Breast epithelium (tissue), 4 donors: ENCODE measurements around the gene SUPT4H1. TPM values are rescaled to one million over a fixed set of nuclear protein-coding genes. Genes with fewer than 3 reads are reported as not detected.
A peak's percentile ranks its signal among the peaks of the same experiment; 100 is the strongest.

Source experiments
- DNase-seq, 2 donors: peaks; one replicate each; pipeline ENCODE4 v3.0.0-alpha.2; 2019; ENCODE audit warnings: low spot score in 2 of 2
- H3K27ac ChIP-seq, 2 donors: fragments of 200-600 bp; sonication (generic) in 1 of 2; one replicate each; pipeline ENCODE4 v1.5.1; 2016 to 2019; ENCODE audit warnings: mild to moderate bottlenecking in 1 of 2
- H3K27me3 ChIP-seq, 2 donors: fragments of 200-600 bp; sonication (generic) in 1 of 2; one replicate each; pipeline versions ENCODE4 v1.5.1 to v1.6.0; 2017 to 2019; ENCODE audit warnings: control low read depth in 1 of 2, mild to moderate bottlenecking in 1 of 2
- H3K36me3 ChIP-seq: fragments of 200-600 bp; one replicate; pipeline ENCODE4 v1.5.1; 2019
- H3K4me1 ChIP-seq, 2 donors: fragments of 200-600 bp; sonication (generic); one replicate each; pipeline ENCODE4 v1.5.1; 2016 to 2019; ENCODE audit warnings: control low read depth in 1 of 2
- H3K4me3 ChIP-seq, 3 donors: fragments of 200-600 bp; sonication (generic); 1 replicate in 2 of 3; 2 replicates in 1 of 3; pipeline ENCODE4 v1.5.1; 2016 to 2019; ENCODE audit warnings: mild to moderate bottlenecking in 3 of 3, moderate library complexity in 2 of 3
- H3K9me3 ChIP-seq, 2 donors: fragments of 200-600 bp; sonication (generic) in 1 of 2; one replicate each; pipeline ENCODE4 v1.5.1; 2016 to 2019; ENCODE audit warnings: control low read depth in 1 of 2
- POLR2A ChIP-seq: fragments of 450-650 bp; IDR thresholded peaks from one replicate; pipeline ENCODE4 v1.6.1; 2016; ENCODE audit warnings: antibody characterized with exemption, mild to moderate bottlenecking, moderate library complexity
- POLR2AphosphoS5 ChIP-seq, 3 donors: sonication (generic); formaldehyde crosslinking; IDR thresholded peaks; one replicate each; pipeline ENCODE4 v1.6.1; 2017; ENCODE audit warnings: antibody characterized with exemption in 3 of 3
- intact Hi-C: fragments of 100-400 bp; cut with DNase I; formaldehyde crosslinking; loops from one replicate; pipeline ENCODE4 v1.15.1; 2023; ENCODE audit warnings: low total_unique reads
- total RNA-seq, 3 donors: library from RNA; depleted of rRNA; stranded (reverse); fragments of >200 nt; gene quantifications; one replicate each; pipeline ENCODE4 v1.1.0, GENCODE V29; 2016
- TF ChIP-seq, protein P1 (sequence below), 3 donors: fragments of 450-650 bp; IDR thresholded peaks; one replicate each; pipeline ENCODE4 v1.5.1; 2016 to 2017; ENCODE audit warnings: antibody characterized with exemption in 3 of 3, mild to moderate bottlenecking in 3 of 3, moderate library complexity in 3 of 3

Gene SUPT4H1
- total RNA-seq, 3 donors from 2014 or later: 46.4 to 61.6 (median 48.2) TPM

DNA sequence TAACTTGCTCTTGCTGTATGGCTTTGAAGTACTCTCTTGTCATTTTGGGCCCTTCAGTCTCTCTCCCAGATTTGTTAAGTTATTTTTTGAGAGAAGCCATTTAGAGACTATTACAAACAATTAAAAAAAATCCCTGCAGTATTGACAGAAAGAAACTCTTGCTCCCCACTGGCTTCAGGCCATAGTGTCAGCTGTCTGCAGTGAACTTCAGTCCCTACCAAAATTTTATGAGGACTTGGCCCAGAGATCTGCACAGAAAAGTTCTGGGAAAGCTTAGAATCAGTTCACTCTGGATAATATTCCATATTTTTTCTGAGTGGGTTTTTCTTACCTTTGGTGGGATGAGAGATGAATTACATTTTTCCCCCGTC, 30.9 kb upstream of the SUPT4H1 start:
- Histone ChIP-seq H3K4me3 (no peak overlapping the region), H3K4me1 (no peaks in the 10 kb centered on the region), H3K27ac (no peak overlapping the region), H3K27me3 (no peaks in the 10 kb centered on the region), H3K36me3 (no peaks in the 10 kb centered on the region), H3K9me3 (no peaks in the 10 kb centered on the region)
- no peak for DNase-seq
- TF ChIP-seq, protein P1, sequence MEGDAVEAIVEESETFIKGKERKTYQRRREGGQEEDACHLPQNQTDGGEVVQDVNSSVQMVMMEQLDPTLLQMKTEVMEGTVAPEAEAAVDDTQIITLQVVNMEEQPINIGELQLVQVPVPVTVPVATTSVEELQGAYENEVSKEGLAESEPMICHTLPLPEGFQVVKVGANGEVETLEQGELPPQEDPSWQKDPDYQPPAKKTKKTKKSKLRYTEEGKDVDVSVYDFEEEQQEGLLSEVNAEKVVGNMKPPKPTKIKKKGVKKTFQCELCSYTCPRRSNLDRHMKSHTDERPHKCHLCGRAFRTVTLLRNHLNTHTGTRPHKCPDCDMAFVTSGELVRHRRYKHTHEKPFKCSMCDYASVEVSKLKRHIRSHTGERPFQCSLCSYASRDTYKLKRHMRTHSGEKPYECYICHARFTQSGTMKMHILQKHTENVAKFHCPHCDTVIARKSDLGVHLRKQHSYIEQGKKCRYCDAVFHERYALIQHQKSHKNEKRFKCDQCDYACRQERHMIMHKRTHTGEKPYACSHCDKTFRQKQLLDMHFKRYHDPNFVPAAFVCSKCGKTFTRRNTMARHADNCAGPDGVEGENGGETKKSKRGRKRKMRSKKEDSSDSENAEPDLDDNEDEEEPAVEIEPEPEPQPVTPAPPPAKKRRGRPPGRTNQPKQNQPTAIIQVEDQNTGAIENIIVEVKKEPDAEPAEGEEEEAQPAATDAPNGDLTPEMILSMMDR (IDR thresholded peaks at IDR 0.05): no peak
- TF ChIP-seq POLR2A: no peak
- TF ChIP-seq POLR2AphosphoS5 (IDR thresholded peaks at IDR 0.05): no peak
- intact Hi-C loops: no loop called here

DNA sequence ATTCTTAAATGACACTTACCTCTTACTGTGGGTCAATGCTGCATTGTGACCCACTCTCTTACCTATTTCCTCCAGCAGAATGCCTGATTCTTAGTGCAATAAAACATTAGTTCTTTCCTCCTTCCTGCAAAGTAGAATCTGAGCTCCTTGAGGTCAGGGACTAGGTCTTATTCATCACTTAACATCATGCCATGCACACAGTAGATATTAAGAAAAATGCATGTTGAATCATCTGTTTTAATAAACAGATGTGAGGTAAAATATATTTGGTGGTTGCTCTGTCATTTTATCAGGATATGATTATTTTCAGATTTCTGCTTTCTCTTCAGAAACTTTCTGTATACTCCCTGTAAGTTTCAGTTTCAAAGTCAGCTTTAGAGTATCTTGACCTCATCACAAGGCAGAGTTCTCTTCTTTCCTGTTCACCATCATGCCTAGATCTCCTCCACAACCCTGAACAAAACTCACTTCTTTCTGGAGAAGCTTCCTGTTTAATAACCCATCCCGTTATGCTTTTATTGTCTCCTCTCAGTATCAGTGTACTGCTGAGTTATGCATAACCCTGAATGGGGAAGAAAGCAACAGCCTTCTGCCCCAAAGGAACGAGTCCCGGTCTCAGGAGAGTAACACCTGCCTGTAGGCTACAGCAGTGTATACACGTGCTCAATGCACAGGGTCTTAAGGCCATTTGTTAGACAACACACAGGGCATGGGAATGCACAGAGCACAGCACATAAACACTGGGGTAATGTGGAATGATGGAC, 30.3 kb upstream of the SUPT4H1 start:
- Histone ChIP-seq H3K4me3 (no peak overlapping the region), H3K27ac (no peak overlapping the region), H3K27me3 (no peaks in the 10 kb centered on the region), H3K9me3 (no peaks in the 10 kb centered on the region), H3K4me1 (no peaks in the 10 kb centered on the region), H3K36me3 (no peaks in the 10 kb centered on the region)
- DNase-seq: no peak
- TF ChIP-seq, protein P1 (IDR thresholded peaks at IDR 0.05): no peak
- TF ChIP-seq POLR2A (no peak), POLR2AphosphoS5 (IDR thresholded peaks at IDR 0.05) (no peak)
- intact Hi-C loops: no loop called here

DNA sequence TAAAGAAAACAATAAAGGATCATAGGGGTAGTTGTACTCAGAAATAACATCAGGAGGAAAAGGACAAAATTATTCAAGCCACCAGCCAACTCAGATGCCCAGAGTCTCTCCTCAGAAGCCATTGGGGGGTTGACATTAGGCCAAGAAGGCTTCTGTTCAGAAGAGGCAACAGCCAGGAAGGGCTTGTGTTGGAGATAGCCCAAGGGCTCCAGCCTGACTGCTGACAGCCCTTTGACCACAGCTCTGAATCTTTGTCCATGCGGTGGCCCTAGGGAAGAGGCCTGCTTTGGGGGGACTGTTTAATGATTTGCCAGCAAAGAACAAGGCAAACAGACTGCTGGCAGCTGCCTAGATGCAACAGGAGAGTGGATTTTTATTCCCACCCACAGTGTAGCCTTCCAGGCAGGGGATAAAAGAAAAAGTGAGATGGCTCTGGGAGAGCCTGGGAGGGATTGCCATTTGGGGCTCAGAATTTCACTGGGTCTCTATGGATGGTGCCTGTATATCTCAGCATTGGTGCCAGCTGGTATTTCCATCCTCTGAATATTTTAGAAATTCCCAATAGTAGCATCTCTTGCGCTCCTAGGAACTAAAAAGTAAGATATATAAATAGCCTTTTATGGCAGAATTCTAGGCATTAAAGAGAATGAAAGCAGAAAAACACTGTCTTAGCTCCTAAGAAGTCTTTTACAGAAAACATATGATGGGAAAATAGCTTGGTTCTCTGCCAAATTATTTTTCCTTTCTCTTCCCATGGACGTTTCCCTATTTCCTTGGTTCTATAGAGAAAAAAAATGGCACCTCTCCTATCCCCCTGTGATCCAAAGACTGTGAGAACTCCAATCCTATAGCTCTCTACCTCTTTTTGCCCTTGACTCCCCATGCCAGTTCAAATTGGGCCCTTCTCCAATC, 29.4 kb upstream of the SUPT4H1 start:
- intact Hi-C loops: no loop called here
- TF ChIP-seq POLR2AphosphoS5 (IDR thresholded peaks at IDR 0.05) (no peak), POLR2A (no peak)
- no peaks in the 10 kb centered on the region for H3K27me3 ChIP-seq
- no peaks in the 10 kb centered on the region for H3K36me3 ChIP-seq
- H3K9me3 ChIP-seq: no peaks in the 10 kb centered on the region
- no peak overlapping the region for H3K4me3 ChIP-seq
- DNase-seq: no peak
- H3K27ac ChIP-seq: peak overlapping the region in 1 of 2 donors; percentile 27
- H3K4me1 ChIP-seq: no peaks in the 10 kb centered on the region

DNA sequence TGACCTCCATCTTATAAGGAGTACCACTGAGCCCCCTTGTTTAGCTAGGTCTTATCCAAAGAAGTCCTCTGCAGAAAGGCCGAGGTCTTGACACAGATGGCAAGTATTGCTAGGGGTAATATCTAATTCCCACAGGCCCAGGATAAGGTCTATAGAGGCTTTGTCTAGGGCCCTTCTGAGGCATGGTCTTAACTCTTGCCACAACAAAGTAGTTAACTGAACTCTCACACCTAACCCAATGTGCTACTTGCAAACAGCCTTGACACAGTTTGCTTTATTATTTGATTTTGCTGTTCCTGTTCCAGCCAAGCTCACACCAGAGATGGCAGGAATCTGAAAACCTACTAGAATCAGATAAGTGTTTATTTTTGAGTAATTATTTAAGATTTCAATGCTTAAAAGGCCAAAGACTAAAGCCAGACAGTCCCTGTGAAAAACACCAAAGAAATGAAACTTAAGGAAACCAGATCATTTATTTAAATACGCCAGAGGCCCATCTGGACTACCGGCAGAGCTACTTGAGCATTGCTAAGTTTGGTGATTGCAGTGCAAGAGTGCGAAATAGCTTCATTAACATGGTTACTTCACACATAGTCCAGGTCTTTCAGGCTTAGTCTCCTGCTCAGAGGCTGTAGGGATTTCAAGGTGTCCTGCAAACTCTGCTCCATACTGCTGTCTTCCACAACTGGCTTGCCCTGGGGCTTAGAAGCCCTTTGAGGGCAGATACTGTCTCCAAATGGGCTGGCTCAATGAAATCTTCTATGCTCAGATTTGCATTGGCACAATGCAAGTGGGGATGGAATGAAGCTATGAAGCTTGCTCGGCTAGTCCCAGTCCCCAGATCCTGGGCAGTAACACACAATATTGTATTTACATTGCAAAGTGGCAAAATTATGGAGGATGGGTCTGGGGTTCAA, 28.5 kb upstream of the SUPT4H1 start:
- TF ChIP-seq POLR2AphosphoS5 (IDR thresholded peaks at IDR 0.05) (no peak), POLR2A (no peak)
- TF ChIP-seq, protein P1 (IDR thresholded peaks at IDR 0.05): no peak
- Histone ChIP-seq H3K4me3 (no peak overlapping the region), H3K27ac (no peak overlapping the region), H3K36me3 (no peaks in the 10 kb centered on the region), H3K9me3 (no peaks in the 10 kb centered on the region), H3K27me3 (no peaks in the 10 kb centered on the region), H3K4me1 (no peaks in the 10 kb centered on the region)
- DNase-seq: no peak
- intact Hi-C loops: no loop called here

DNA sequence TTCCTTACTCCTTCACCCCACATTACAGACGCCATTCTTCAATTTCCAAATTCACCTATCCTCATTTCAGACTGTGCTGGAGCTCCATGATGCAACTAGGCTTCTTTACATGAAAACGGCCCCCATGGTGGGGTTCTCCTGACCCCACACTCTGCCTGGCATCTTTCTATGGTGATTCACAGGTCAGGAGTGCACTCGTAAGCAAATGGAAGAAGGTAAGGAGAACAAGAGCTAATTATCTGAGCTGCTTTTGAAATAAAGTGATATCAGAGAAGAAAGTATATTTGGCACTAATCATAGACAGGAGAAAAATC, 27.5 kb upstream of the SUPT4H1 start:
- Histone ChIP-seq H3K27ac (no peak overlapping the region), H3K4me3 (no peak overlapping the region), H3K9me3 (no peaks in the 10 kb centered on the region), H3K36me3 (no peaks in the 10 kb centered on the region), H3K4me1 (no peaks in the 10 kb centered on the region), H3K27me3 (no peaks in the 10 kb centered on the region)
- intact Hi-C loops: loop anchor here (5.0 kb wide), 1 partner anchor 1167 kb away; no protein-coding TSS in a partner anchor
- TF ChIP-seq POLR2A: no peak
- TF ChIP-seq, protein P1 (IDR thresholded peaks at IDR 0.05): no peak
- no peak for TF ChIP-seq POLR2AphosphoS5 (IDR thresholded peaks at IDR 0.05)
- DNase-seq: no peak
